ENCODE results near the gene FNIP1. TPM values are rescaled to one million over a fixed set of nuclear protein-coding genes. Genes with fewer than 3 reads are reported as not detected.
"Not testable (repeated sequence)": the region's sequence is repeated elsewhere in the genome, so short reads cannot be mapped to it uniquely, and the experiment has no call there.

Gene FNIP1
- total RNA-seq, 3 donors from 2014 or later (not counting 1 experiment from before 2014, with no cell fraction given): 49.6 to 54.6 (median 50.8) TPM

GRCh38 chr5:131682175-131682574 lies 114.6 kb downstream of the FNIP1 start:
- TF ChIP-seq CTCF (IDR thresholded peaks at IDR 0.05): no peak
- 95% methylated on average over 4 of the region's 5 CpGs for WGBS (ENCODE audit: insufficient coverage)

DNA sequence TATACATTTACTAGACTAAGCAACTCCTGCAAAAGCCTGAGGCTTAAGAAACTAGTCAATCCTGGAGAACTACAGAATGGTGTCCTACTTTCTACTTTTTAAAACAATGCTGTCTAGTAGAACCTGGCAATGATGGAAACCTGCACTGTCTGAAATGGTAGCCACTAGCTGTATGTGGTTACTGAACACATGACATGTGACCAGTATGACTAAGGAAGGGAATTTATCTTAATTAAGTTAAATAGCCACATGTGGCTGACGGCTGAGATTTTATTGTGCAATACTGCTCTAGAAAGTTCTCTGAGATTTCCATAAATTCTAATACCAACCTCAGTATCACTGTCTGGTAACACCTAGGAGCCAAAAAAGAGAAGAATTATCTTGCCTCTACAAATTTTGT lies 116.9 kb downstream of the FNIP1 start:
- Mint-ChIP-seq H3K9me3 (no peaks in the 10 kb centered on the region), H3K27me3 (ENCODE audit: low read depth in 2 of 2) (no peaks in the 10 kb centered on the region), H3K4me1 (peaks cover 7 to 10% of the 10 kb centered on the region in 2 donors), H3K36me3 (peaks cover 10% of the 10 kb centered on the region), H3K27ac (no peak overlapping the region), H3K4me3 (no peak overlapping the region)
- ATAC-seq (peak in 2 of 3 donors; percentile 24 to 42), DNase-seq (no peak)
- H3K4me1 ChIP-seq (ENCODE audit: control insufficient read depth, insufficient read depth, low read length): no peaks in the 10 kb centered on the region
- no peak overlapping the region for H3K4me3 ChIP-seq (ENCODE audit: low read length)
- H3K27ac ChIP-seq (ENCODE audit: low read length): no peak overlapping the region
- intact Hi-C loops (cut with micrococcal nuclease): no loop called here
- H3K27me3 ChIP-seq (ENCODE audit: control insufficient read depth, insufficient read depth, low read length): no peaks in the 10 kb centered on the region
- 80% methylated on average over 1 of the region's 1 CpG for WGBS (ENCODE audit: insufficient coverage)
- peaks cover 38% of the 10 kb centered on the region for H3K36me3 ChIP-seq (ENCODE audit: control insufficient read depth, insufficient read depth, low read length)
- no peak for TF ChIP-seq CTCF (IDR thresholded peaks at IDR 0.05)
- H3K9me3 ChIP-seq (ENCODE audit: control insufficient read depth, insufficient read depth, low read length): no peaks in the 10 kb centered on the region

More at GRCh38 chr5:131682175-131682574, 114.6 kb downstream of the FNIP1 start:
- Histone ChIP-seq H3K36me3 (ENCODE audit: control insufficient read depth, insufficient read depth, low read length) (peaks cover 22% of the 10 kb centered on the region), H3K9me3 (ENCODE audit: control insufficient read depth, insufficient read depth, low read length) (no peaks in the 10 kb centered on the region), H3K27me3 (ENCODE audit: control insufficient read depth, insufficient read depth, low read length) (no peaks in the 10 kb centered on the region), H3K27ac (ENCODE audit: low read length) (no peak overlapping the region), H3K4me1 (ENCODE audit: control insufficient read depth, insufficient read depth, low read length) (no peaks in the 10 kb centered on the region), H3K4me3 (ENCODE audit: low read length) (no peak overlapping the region)
- H3K9me3 Mint-ChIP-seq: no peaks in the 10 kb centered on the region
- H3K4me1 Mint-ChIP-seq: peaks cover 7 to 10% of the 10 kb centered on the region in 2 donors
- no peak overlapping the region for H3K27ac Mint-ChIP-seq
- H3K36me3 Mint-ChIP-seq: peaks cover 6% of the 10 kb centered on the region
- intact Hi-C loops (cut with micrococcal nuclease): no loop called here
- H3K4me3 Mint-ChIP-seq: no peak overlapping the region
- no peaks in the 10 kb centered on the region for H3K27me3 Mint-ChIP-seq (ENCODE audit: low read depth in 2 of 2)
- ATAC-seq (no peak), DNase-seq (no peak)

DNA sequence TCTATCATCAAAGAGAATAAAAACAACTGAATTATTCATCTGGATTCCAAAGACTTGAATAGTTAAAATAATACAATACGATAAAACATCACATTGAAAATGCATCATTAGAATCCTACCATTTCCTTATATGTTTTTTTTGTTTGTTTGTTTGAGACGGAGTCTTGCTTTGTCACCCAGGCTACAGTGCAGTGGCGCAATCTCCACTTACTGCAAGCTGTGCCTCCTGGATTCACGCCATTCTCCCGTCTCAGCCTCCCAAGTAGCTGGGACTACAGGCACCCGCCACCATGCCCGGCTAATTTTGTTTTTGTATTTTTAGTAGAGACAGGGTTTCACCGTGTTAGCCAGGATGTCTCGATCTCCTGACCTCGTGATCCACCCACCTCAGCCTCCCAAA lies 118.5 kb downstream of the FNIP1 start:
- H3K4me3 Mint-ChIP-seq; H3K27ac Mint-ChIP-seq; H3K4me3 ChIP-seq (ENCODE audit: low read length); H3K4me1 ChIP-seq (ENCODE audit: control insufficient read depth, insufficient read depth, low read length); ATAC-seq; H3K27me3 Mint-ChIP-seq (ENCODE audit: low read depth in 2 of 2); DNase-seq; H3K27ac ChIP-seq (ENCODE audit: low read length); H3K9me3 ChIP-seq (ENCODE audit: control insufficient read depth, insufficient read depth, low read length); intact Hi-C loops (cut with micrococcal nuclease); H3K9me3 Mint-ChIP-seq; H3K27me3 ChIP-seq (ENCODE audit: control insufficient read depth, insufficient read depth, low read length); H3K36me3 Mint-ChIP-seq: not testable (repeated sequence)
- WGBS (ENCODE audit: insufficient coverage): 100% methylated on average over 4 of the region's 10 CpGs
- H3K36me3 ChIP-seq (ENCODE audit: control insufficient read depth, insufficient read depth, low read length): peaks cover 47% of the 10 kb centered on the region
- peaks cover 7 to 10% of the 10 kb centered on the region in 2 donors for H3K4me1 Mint-ChIP-seq

DNA sequence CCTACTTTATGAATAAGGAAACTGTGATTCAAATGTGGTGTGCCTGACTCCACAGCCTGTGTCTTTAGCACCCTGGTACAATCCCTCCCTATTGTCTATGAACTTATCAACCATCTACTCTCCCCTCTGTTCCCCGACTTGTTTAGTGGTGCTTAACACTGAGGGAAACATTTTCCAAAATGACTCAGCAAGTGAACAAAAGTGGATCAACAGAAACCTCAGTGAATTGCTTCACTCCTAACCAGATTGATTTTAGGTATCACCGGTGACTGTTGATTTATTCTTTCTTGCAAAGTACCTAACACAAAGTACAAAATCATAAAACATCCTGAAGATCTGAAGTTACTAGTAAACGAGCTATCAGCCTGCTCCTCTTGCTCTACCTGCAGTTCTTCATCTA lies 119.7 kb downstream of the FNIP1 start:
- H3K4me1 Mint-ChIP-seq: peaks cover 7 to 10% of the 10 kb centered on the region in 2 donors
- no peaks in the 10 kb centered on the region for H3K9me3 Mint-ChIP-seq
- Histone ChIP-seq H3K36me3 (ENCODE audit: control insufficient read depth, insufficient read depth, low read length) (peaks cover 52% of the 10 kb centered on the region), H3K27me3 (ENCODE audit: control insufficient read depth, insufficient read depth, low read length) (no peaks in the 10 kb centered on the region), H3K4me1 (ENCODE audit: control insufficient read depth, insufficient read depth, low read length) (no peaks in the 10 kb centered on the region), H3K27ac (ENCODE audit: low read length) (no peak overlapping the region), H3K4me3 (ENCODE audit: low read length) (no peak overlapping the region), H3K9me3 (ENCODE audit: control insufficient read depth, insufficient read depth, low read length) (no peaks in the 10 kb centered on the region)
- no peak for ATAC-seq
- no peak overlapping the region for H3K4me3 Mint-ChIP-seq
- intact Hi-C loops (cut with micrococcal nuclease): no loop called here
- DNase-seq: no peak
- no peak for TF ChIP-seq CTCF (IDR thresholded peaks at IDR 0.05)
- WGBS (ENCODE audit: insufficient coverage): 71% methylated on average over 3 of the region's 3 CpGs
- peaks cover 10% of the 10 kb centered on the region for H3K36me3 Mint-ChIP-seq
- no peak overlapping the region for H3K27ac Mint-ChIP-seq
- H3K27me3 Mint-ChIP-seq (ENCODE audit: low read depth in 2 of 2): no peaks in the 10 kb centered on the region

All from natural killer cell (primary cell).